HepG2 (cell line): ENCODE data around the gene DNAI4. TPM values are rescaled to one million over a fixed set of nuclear protein-coding genes. Genes with fewer than 3 reads are reported as not detected.

Experiments used
- ARHGAP35 ChIP-seq: sonication (generic); formaldehyde crosslinking; IDR thresholded peaks from 2 replicates; pipeline ENCODE4 v1.9.0; 2022; ENCODE audit warnings: mild to moderate bottlenecking, inconsistent platforms, moderate library complexity, missing genetic modification reagents, borderline replicate concordance
- ATRX ChIP-seq: sonication (generic); formaldehyde crosslinking; IDR thresholded peaks from 2 replicates; pipeline ENCODE4 v1.4.0; 2020; ENCODE audit warnings: missing genetic modification reagents, borderline replicate concordance
- FOXC1 ChIP-seq: sonication (generic); formaldehyde crosslinking; IDR thresholded peaks from 2 replicates; pipeline ENCODE4 v1.8.0; 2022; ENCODE audit warnings: mild to moderate bottlenecking, missing genetic modification reagents, borderline replicate concordance
- ISL2 ChIP-seq: sonication (generic); formaldehyde crosslinking; IDR thresholded peaks from 2 replicates; pipeline ENCODE4 v1.5.0; 2020; ENCODE audit warnings: missing genetic modification reagents
- MZF1 ChIP-seq: sonication (generic); formaldehyde crosslinking; IDR thresholded peaks from 2 replicates; pipeline ENCODE4 v1.8.1; 2023; ENCODE audit warnings: mild to moderate bottlenecking, missing genetic modification reagents, borderline replicate concordance
- PTBP1 ChIP-seq: fragments of 200-400 bp; formaldehyde crosslinking; IDR thresholded peaks from 2 replicates; pipeline ENCODE4 v1.6.1; 2018; ENCODE audit warnings: low read length, low read depth; ENCODE audit not compliant: poor library complexity, severe bottlenecking
- RFX1 ChIP-seq: fragments of 450-650 bp; IDR thresholded peaks from 2 replicates; pipeline ENCODE4 v1.6.1; 2017
- ZFP36L1 ChIP-seq: sonication (generic); formaldehyde crosslinking; IDR thresholded peaks from 2 replicates; pipeline ENCODE4 v1.8.0; 2022; ENCODE audit warnings: mild to moderate bottlenecking, missing genetic modification reagents, moderate library complexity
- ZFP62 ChIP-seq: sonication (generic); formaldehyde crosslinking; IDR thresholded peaks from 2 replicates; pipeline ENCODE4 v1.4.0; 2020; ENCODE audit warnings: missing genetic modification reagents
- ZNF10 ChIP-seq: sonication (generic); formaldehyde crosslinking; IDR thresholded peaks from 2 replicates; pipeline ENCODE4 v1.4.0; 2020; ENCODE audit warnings: mild to moderate bottlenecking, low read depth, missing genetic modification reagents, borderline replicate concordance
- ZNF263 ChIP-seq: sonication (generic); formaldehyde crosslinking; IDR thresholded peaks from 2 replicates; pipeline ENCODE4 v1.4.0; 2020; ENCODE audit warnings: missing genetic modification reagents
- ZNF296 ChIP-seq: sonication (generic); formaldehyde crosslinking; conservative IDR thresholded peaks from 2 replicates; pipeline ENCODE4 v1.5.0; 2020; ENCODE audit warnings: mild to moderate bottlenecking, missing genetic modification reagents
- ZNF350 ChIP-seq: sonication (generic); formaldehyde crosslinking; IDR thresholded peaks from 2 replicates; pipeline ENCODE4 v1.4.0; 2020; ENCODE audit warnings: mild to moderate bottlenecking, low read depth, missing genetic modification reagents, borderline replicate concordance
- ZNF362 ChIP-seq: sonication (generic); formaldehyde crosslinking; IDR thresholded peaks from 2 replicates; pipeline ENCODE4 v1.4.0; 2020; ENCODE audit warnings: missing genetic modification reagents, mild to moderate bottlenecking, borderline replicate concordance
- ZNF530 ChIP-seq: sonication (generic); formaldehyde crosslinking; IDR thresholded peaks from 2 replicates; pipeline ENCODE4 v1.5.0; 2020; ENCODE audit warnings: low read depth, mild to moderate bottlenecking, missing genetic modification reagents
- ZNF672 ChIP-seq: sonication (generic); formaldehyde crosslinking; IDR thresholded peaks from 2 replicates; pipeline ENCODE4 v1.8.1; 2022; ENCODE audit warnings: missing genetic modification reagents
- polyA plus RNA-seq, 8 experiments: library from polyadenylated mRNA; depleted of rRNA in 3 of 8; stranded (reverse) in 7 of 8; unstranded in 1 of 8; fragments of >200 nt; fragmentation: Illumina TruSeq in 4 of 8; extraction: Trizol in 4 of 8; gene quantifications; 2 replicates each; pipeline versions ENCODE4 v1.2.1 to v1.2.3, GENCODE V29; 2011 to 2016; ENCODE audit warnings: low read depth in 4 of 8, missing spikeins in 1 of 8, mixed read lengths in 1 of 8; ENCODE audit not compliant: insufficient read depth in 1 of 8
- total RNA-seq, 5 experiments: library from RNA; depleted of rRNA; stranded (reverse); fragments of >200 nt; fragmentation: Illumina TruSeq; extraction: Trizol; gene quantifications; 2 replicates each; pipeline ENCODE4 v1.2.3, GENCODE V29; 2016; ENCODE audit warnings: low read depth in 1 of 5
- TF ChIP-seq, protein P1 (sequence below): sonication (generic); formaldehyde crosslinking; IDR thresholded peaks from 2 replicates; pipeline ENCODE4 v1.4.0; 2020; ENCODE audit warnings: missing genetic modification reagents; ENCODE audit errors: not compliant biosample characterization
- TF ChIP-seq, protein P2 (sequence below): sonication (generic); formaldehyde crosslinking; IDR thresholded peaks from 2 replicates; pipeline ENCODE4 v1.4.0; 2020; ENCODE audit warnings: missing genetic modification reagents, borderline replicate concordance
- TF ChIP-seq, protein P3 (sequence below): sonication (generic); formaldehyde crosslinking; IDR thresholded peaks from 2 replicates; pipeline ENCODE4 v1.5.0; 2020; ENCODE audit warnings: mild to moderate bottlenecking, missing genetic modification reagents
- TF ChIP-seq, protein P4 (sequence below): sonication (generic); formaldehyde crosslinking; IDR thresholded peaks from 2 replicates; pipeline ENCODE4 v1.5.0; 2020; ENCODE audit warnings: mild to moderate bottlenecking, missing genetic modification reagents

DNAI4 gene
- total and polyA plus RNA-seq, 2 of the 13 experiments (the other 11 are each of a cell fraction or from before 2014, with no cell fraction given), result 0.04 to 0.08 TPM

DNA sequence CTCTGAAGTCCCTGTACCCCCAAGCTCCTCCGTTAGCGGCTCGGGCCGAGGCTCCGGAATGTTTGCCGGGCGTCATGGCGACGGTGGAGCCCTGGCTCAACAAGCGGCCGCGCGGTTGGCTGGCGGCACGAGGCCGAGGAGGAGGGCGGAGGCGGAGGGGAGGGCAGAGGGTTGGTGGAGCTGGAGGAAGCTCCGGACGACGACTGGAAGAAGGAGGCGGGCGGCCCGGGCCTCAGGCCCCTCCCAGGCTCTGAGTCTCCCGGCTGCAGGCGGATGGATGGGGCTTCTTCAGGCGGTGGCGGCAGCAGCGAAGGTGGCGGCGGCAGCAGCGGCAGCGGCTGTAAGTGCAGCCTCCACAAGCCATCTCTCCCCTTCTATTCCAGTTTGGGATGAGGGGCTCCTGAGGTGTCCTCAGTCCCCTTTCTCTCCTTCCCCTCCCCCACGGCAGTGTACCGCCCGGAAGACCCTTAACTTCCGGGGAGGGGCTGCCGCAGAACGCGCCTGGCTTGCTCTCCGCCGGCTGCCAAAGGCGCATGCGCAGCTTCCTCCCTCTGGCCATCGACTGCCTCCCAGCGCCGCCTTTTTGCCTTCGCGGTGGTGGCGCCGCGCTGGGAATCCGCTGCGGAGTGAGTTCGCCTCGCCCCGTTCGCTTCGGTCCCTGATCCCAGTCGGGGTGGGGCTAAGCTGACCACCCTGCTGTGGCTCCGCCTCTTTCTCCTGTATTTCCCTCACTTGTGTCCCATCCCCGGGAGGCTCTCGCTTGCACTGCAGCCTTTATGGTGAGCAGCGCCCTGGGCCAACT lies at the start of gene DNAI4, which contains the start of gene MIER1 (continued):
- TF ChIP-seq, protein P1, sequence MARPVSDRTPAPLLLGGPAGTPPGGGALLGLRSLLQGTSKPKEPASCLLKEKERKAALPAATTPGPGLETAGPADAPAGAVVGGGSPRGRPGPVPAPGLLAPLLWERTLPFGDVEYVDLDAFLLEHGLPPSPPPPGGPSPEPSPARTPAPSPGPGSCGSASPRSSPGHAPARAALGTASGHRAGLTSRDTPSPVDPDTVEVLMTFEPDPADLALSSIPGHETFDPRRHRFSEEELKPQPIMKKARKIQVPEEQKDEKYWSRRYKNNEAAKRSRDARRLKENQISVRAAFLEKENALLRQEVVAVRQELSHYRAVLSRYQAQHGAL (CRISPR knock-in tag), result no peak
- peak; percentile 23 for TF ChIP-seq PTBP1
- peak; percentile 93 for TF ChIP-seq RFX1
- peak; percentile 38; the same call in 1 of the 2 replicates for TF ChIP-seq FOXC1 (CRISPR knock-in tag)
- TF ChIP-seq MZF1, result no peak
- TF ChIP-seq ZNF350 (CRISPR knock-in tag), result peak; percentile 84
- no peak for TF ChIP-seq ATRX (CRISPR knock-in tag)
- no peak for TF ChIP-seq ARHGAP35 (CRISPR knock-in tag)
- TF ChIP-seq ZNF10 (CRISPR knock-in tag), result no peak
- TF ChIP-seq, protein P2, sequence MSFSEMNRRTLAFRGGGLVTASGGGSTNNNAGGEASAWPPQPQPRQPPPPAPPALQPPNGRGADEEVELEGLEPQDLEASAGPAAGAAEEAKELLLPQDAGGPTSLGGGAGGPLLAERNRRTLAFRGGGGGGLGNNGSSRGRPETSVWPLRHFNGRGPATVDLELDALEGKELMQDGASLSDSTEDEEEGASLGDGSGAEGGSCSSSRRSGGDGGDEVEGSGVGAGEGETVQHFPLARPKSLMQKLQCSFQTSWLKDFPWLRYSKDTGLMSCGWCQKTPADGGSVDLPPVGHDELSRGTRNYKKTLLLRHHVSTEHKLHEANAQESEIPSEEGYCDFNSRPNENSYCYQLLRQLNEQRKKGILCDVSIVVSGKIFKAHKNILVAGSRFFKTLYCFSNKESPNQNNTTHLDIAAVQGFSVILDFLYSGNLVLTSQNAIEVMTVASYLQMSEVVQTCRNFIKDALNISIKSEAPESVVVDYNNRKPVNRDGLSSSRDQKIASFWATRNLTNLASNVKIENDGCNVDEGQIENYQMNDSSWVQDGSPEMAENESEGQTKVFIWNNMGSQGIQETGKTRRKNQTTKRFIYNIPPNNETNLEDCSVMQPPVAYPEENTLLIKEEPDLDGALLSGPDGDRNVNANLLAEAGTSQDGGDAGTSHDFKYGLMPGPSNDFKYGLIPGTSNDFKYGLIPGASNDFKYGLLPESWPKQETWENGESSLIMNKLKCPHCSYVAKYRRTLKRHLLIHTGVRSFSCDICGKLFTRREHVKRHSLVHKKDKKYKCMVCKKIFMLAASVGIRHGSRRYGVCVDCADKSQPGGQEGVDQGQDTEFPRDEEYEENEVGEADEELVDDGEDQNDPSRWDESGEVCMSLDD (CRISPR knock-in tag), result no peak
- TF ChIP-seq ZNF296, result no peak
- TF ChIP-seq ZNF672 (CRISPR knock-in tag), result no peak
- no peak; the same call in 1 of the 2 replicates for TF ChIP-seq ZNF263
- TF ChIP-seq ZFP36L1, result peak; percentile 51; the same call in 1 of the 2 replicates
- TF ChIP-seq ZNF362, result no peak; the same call in 1 of the 2 replicates
- TF ChIP-seq, protein P3, sequence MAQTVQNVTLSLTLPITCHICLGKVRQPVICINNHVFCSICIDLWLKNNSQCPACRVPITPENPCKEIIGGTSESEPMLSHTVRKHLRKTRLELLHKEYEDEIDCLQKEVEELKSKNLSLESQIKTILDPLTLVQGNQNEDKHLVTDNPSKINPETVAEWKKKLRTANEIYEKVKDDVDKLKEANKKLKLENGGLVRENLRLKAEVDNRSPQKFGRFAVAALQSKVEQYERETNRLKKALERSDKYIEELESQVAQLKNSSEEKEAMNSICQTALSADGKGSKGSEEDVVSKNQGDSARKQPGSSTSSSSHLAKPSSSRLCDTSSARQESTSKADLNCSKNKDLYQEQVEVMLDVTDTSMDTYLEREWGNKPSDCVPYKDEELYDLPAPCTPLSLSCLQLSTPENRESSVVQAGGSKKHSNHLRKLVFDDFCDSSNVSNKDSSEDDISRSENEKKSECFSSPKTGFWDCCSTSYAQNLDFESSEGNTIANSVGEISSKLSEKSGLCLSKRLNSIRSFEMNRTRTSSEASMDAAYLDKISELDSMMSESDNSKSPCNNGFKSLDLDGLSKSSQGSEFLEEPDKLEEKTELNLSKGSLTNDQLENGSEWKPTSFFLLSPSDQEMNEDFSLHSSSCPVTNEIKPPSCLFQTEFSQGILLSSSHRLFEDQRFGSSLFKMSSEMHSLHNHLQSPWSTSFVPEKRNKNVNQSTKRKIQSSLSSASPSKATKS (CRISPR knock-in tag), result no peak
- peak; percentile 21; the same call in 1 of the 2 replicates for TF ChIP-seq ISL2 (CRISPR knock-in tag)
- no peak for TF ChIP-seq ZNF530 (CRISPR knock-in tag)
- TF ChIP-seq, protein P4, sequence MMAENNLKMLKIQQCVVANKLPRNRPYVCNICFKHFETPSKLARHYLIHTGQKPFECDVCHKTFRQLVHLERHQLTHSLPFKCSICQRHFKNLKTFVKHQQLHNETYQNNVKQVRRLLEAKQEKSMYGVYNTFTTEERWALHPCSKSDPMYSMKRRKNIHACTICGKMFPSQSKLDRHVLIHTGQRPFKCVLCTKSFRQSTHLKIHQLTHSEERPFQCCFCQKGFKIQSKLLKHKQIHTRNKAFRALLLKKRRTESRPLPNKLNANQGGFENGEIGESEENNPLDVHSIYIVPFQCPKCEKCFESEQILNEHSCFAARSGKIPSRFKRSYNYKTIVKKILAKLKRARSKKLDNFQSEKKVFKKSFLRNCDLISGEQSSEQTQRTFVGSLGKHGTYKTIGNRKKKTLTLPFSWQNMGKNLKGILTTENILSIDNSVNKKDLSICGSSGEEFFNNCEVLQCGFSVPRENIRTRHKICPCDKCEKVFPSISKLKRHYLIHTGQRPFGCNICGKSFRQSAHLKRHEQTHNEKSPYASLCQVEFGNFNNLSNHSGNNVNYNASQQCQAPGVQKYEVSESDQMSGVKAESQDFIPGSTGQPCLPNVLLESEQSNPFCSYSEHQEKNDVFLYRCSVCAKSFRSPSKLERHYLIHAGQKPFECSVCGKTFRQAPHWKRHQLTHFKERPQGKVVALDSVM (CRISPR knock-in tag), result no peak
- TF ChIP-seq ZFP62 (CRISPR knock-in tag), result no peak
